Muscle layer of colon (tissue), 2 donors: ENCODE measurements around the gene FBXL14.
A peak's percentile ranks its signal among the peaks of the same experiment; 100 is the strongest.

Experiments used
- H3K27ac ChIP-seq: one replicate; pipeline ENCODE4 v1.7.0; 2013; ENCODE audit warnings: low read depth, mild to moderate bottlenecking, low read length, moderate library complexity
- H3K27me3 ChIP-seq, 2 donors: one replicate each; pipeline ENCODE4 v1.7.0; 2013; ENCODE audit warnings: low read length in 2 of 2, mild to moderate bottlenecking in 2 of 2; ENCODE audit not compliant: insufficient read depth in 2 of 2, control insufficient read depth in 1 of 2
- H3K36me3 ChIP-seq: one replicate; pipeline ENCODE4 v1.7.0; 2013; ENCODE audit warnings: mild to moderate bottlenecking, low read length; ENCODE audit not compliant: insufficient read depth
- H3K4me1 ChIP-seq: one replicate; pipeline ENCODE4 v1.7.0; 2013; ENCODE audit warnings: mild to moderate bottlenecking, low read length; ENCODE audit not compliant: insufficient read depth
- H3K4me3 ChIP-seq, 2 donors: one replicate each; pipeline ENCODE4 v1.7.0; 2013; ENCODE audit warnings: low read length in 2 of 2, low read depth in 1 of 2, mild to moderate bottlenecking in 1 of 2, moderate library complexity in 1 of 2
- H3K9ac ChIP-seq: one replicate; pipeline ENCODE4 v1.7.0; 2013; ENCODE audit warnings: low read length
- H3K9me3 ChIP-seq: one replicate; pipeline ENCODE4 v1.7.0; 2013; ENCODE audit warnings: mild to moderate bottlenecking, low read length
- donor health status: abdominal sarcoma.
- donor health status: Adenocarcinoma of cecum.

The FBXL14 gene

DNA sequence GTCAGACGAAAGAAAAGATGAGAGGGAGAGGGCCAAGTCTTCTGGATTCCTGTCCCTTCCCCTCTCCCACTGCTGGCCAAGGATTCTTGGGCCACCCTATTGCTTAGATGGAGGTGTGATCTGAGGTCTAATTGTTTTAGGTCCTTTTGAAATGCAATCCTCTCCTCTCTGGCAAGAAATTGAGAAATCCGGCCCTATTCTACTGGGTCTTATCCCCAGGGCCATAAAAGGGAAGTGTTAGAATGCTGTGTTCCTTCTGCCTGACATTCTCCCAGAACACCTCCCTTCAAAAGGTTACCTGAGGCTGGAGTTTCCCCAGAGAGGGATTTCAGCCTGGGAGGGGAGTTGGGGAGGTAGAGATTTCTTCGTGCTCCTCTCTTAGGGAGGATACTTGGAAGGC is 39.1 kb upstream of the FBXL14 start:
- Histone ChIP-seq H3K4me3 (no peak overlapping the region), H3K4me1 (peaks cover 20% of the 10 kb centered on the region), H3K9me3 (no peaks in the 10 kb centered on the region), H3K27me3 (peaks cover 0 to 5% of the 10 kb centered on the region in 2 donors), H3K27ac (no peak overlapping the region), H3K36me3 (no peaks in the 10 kb centered on the region), H3K9ac (no peak overlapping the region)

DNA sequence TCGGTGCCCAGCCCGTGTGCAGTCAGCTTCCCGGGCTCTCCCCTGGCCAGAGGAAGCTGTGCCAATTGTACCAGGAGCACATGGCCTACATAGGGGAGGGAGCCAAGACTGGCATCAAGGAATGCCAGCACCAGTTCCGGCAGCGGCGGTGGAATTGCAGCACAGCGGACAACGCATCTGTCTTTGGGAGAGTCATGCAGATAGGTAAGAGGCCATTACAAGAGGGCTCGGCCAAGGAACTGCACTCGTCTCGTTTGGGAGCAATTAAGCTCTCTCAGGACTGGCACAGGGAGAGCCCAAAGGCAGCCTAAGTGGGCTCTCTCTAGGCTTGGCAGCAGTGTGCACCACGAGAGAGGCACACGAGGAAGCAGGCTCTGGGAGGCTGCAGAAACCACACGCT is 38.3 kb upstream of the FBXL14 start:
- peaks cover 0 to 5% of the 10 kb centered on the region in 2 donors for H3K27me3 ChIP-seq
- H3K4me1 ChIP-seq, result peaks cover 20% of the 10 kb centered on the region
- no peak overlapping the region for H3K4me3 ChIP-seq
- no peak overlapping the region for H3K9ac ChIP-seq
- no peak overlapping the region for H3K27ac ChIP-seq
- no peaks in the 10 kb centered on the region for H3K9me3 ChIP-seq
- H3K36me3 ChIP-seq, result no peaks in the 10 kb centered on the region

GRCh38 chr12:1630827-1631591 is 36.6 kb upstream of the FBXL14 start:
- Histone ChIP-seq H3K27me3 (peaks cover 0 to 5% of the 10 kb centered on the region in 2 donors), H3K9ac (no peak overlapping the region), H3K36me3 (no peaks in the 10 kb centered on the region), H3K27ac (no peak overlapping the region), H3K4me3 (peak overlapping the region in 1 of 2 donors; percentile 66), H3K4me1 (peaks cover 20% of the 10 kb centered on the region), H3K9me3 (no peaks in the 10 kb centered on the region)

GRCh38 chr12:1630133-1630826 is 35.9 kb upstream of the FBXL14 start:
- Histone ChIP-seq H3K27me3 (peaks cover 0 to 5% of the 10 kb centered on the region in 2 donors), H3K36me3 (no peaks in the 10 kb centered on the region), H3K9ac (no peak overlapping the region), H3K4me1 (peaks cover 22% of the 10 kb centered on the region), H3K4me3 (peak overlapping the region; percentile 66 to 85), H3K27ac (peak overlapping the region; percentile 62), H3K9me3 (no peaks in the 10 kb centered on the region)

GRCh38 chr12:1629338-1630132 is 35.2 kb upstream of the FBXL14 start:
- Histone ChIP-seq H3K4me1 (peaks cover 28% of the 10 kb centered on the region), H3K36me3 (no peaks in the 10 kb centered on the region), H3K4me3 (peak overlapping the region; percentile 66 to 85), H3K9ac (no peak overlapping the region), H3K27me3 (peaks cover 0 to 5% of the 10 kb centered on the region in 2 donors), H3K27ac (peak overlapping the region; percentile 62), H3K9me3 (no peaks in the 10 kb centered on the region)

- no peaks in the 10 kb centered on the region for H3K9me3 ChIP-seq
- H3K27ac ChIP-seq, result peak within 1 kb of the TSS; percentile 62
- H3K9ac ChIP-seq, result no peak within 1 kb of the TSS
- no peaks in the 10 kb centered on the region for H3K36me3 ChIP-seq
- peaks cover 25% of the 10 kb centered on the region for H3K4me1 ChIP-seq
- H3K4me3 ChIP-seq, result peak within 1 kb of the TSS; percentile 66 to 85
- peaks cover 0 to 5% of the 10 kb centered on the region in 2 donors for H3K27me3 ChIP-seq
These were observed 34.4 kb upstream of the FBXL14 start, which contains the start of gene WNT5B for GRCh38 chr12:1628666-1629337. Gene WNT5B (plus strand): TSS chr12:1629231. CDS start chr12:1631355, 2,124 bp downstream.

GRCh38 chr12:1622406-1622805 is 28.0 kb upstream of the FBXL14 start:
- no peak overlapping the region for H3K9ac ChIP-seq
- no peaks in the 10 kb centered on the region for H3K27me3 ChIP-seq
- no peak overlapping the region for H3K27ac ChIP-seq
- no peaks in the 10 kb centered on the region for H3K36me3 ChIP-seq
- no peaks in the 10 kb centered on the region for H3K9me3 ChIP-seq
- H3K4me1 ChIP-seq, result peaks cover 10% of the 10 kb centered on the region
- no peak overlapping the region for H3K4me3 ChIP-seq

- H3K9ac ChIP-seq, result no peak overlapping the region
- H3K27ac ChIP-seq, result no peak overlapping the region
- H3K4me3 ChIP-seq, result no peak overlapping the region
- H3K4me1 ChIP-seq, result peaks cover 6% of the 10 kb centered on the region
- no peaks in the 10 kb centered on the region for H3K9me3 ChIP-seq
- H3K36me3 ChIP-seq, result no peaks in the 10 kb centered on the region
- no peaks in the 10 kb centered on the region for H3K27me3 ChIP-seq
These were observed 25.7 kb upstream of the FBXL14 start for GRCh38 chr12:1620092-1620491.

DNA sequence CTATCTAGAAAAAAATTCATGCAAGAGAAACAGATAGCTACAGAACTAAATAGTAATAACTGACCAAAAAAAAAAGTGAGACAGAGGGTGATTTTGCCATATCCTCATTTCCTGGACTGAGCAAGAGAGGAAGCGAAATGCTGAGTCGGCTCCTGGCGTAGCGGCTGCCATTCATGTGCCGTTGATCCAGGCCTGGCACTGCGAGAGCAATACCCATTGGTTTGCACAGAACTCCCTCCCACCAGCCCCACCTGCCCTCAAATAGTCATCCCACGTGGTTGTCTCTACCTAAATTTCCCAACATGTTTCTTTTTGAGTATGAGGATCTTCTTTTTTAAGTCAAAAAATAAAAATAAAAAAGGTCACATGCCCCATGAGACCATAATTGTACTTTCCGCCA is 25.2 kb upstream of the FBXL14 start:
- H3K27me3 ChIP-seq, result no peaks in the 10 kb centered on the region
- H3K4me1 ChIP-seq, result peaks cover under 1% of the 10 kb centered on the region
- no peak overlapping the region for H3K27ac ChIP-seq
- no peak overlapping the region for H3K9ac ChIP-seq
- no peaks in the 10 kb centered on the region for H3K9me3 ChIP-seq
- H3K4me3 ChIP-seq, result no peak overlapping the region
- no peaks in the 10 kb centered on the region for H3K36me3 ChIP-seq

GRCh38 chr12:1619159-1619558 is 24.8 kb upstream of the FBXL14 start:
- Histone ChIP-seq H3K4me3 (no peak overlapping the region), H3K9me3 (no peaks in the 10 kb centered on the region), H3K27ac (no peak overlapping the region), H3K27me3 (no peaks in the 10 kb centered on the region), H3K9ac (no peak overlapping the region), H3K36me3 (no peaks in the 10 kb centered on the region), H3K4me1 (no peaks in the 10 kb centered on the region)

DNA sequence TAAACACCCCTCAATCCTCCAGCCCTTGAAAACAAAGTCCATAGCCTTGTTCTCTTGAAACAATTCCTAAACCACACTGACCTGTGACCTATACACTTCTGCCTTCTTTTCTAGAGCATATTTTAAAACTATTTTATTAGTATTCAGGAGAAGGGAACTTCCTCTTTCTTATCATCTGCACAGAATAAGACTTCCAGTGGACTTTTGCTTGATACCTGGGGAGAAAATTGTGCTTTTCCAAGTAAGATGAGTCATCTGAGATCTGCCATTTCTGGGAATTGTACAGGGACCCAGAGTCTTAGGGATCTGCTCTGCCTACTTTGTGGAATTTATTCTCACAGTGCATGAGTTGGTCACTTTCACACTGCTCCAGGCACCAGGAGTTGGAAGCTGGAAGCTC is 24.1 kb upstream of the FBXL14 start:
- H3K9me3 ChIP-seq, result no peaks in the 10 kb centered on the region
- no peaks in the 10 kb centered on the region for H3K27me3 ChIP-seq
- no peaks in the 10 kb centered on the region for H3K4me1 ChIP-seq
- H3K4me3 ChIP-seq, result no peak overlapping the region
- no peaks in the 10 kb centered on the region for H3K36me3 ChIP-seq
- H3K27ac ChIP-seq, result no peak overlapping the region
- H3K9ac ChIP-seq, result no peak overlapping the region
